Activated naive CD4-positive, alpha-beta T cell treated with anti-CD3 and anti-CD28 coated beads, Interleukin-2, amount 50 U/mL, for 72 hours (primary cell): ENCODE measurements around the gene RASD1. TPM values are rescaled to one million over a fixed set of nuclear protein-coding genes. Genes with fewer than 3 reads are reported as not detected.
A peak's percentile ranks its signal among the peaks of the same experiment; 100 is the strongest.

Experiments
- ATAC-seq, 2 donors: fragments of 150-1000 bp; cut with Tn5 transposase; 2 replicates each; pipeline ENCODE4 v1.10.0; 2021; ENCODE audit warnings: mild to moderate bottlenecking in 2 of 2, moderate library complexity in 2 of 2
- DNase-seq, 2 donors: peaks; one replicate each; pipeline ENCODE4 v3.0.0; 2021 to 2022; ENCODE audit warnings: low spot score in 2 of 2
- H3K27ac Mint-ChIP-seq, 2 donors: one replicate each; pipeline ENCODE4 v1.8.0; 2022; ENCODE audit warnings: mild to moderate bottlenecking in 2 of 2, mixed read lengths in 2 of 2
- H3K36me3 Mint-ChIP-seq, 2 donors: one replicate each; pipeline ENCODE4 v1.8.0; 2022; ENCODE audit warnings: mixed read lengths in 2 of 2
- H3K9me3 Mint-ChIP-seq, 2 donors: one replicate each; pipeline ENCODE4 v1.8.0; 2022; ENCODE audit warnings: mixed read lengths in 2 of 2
- total RNA-seq, 2 donors: library from RNA; stranded (reverse); gene quantifications; one replicate each; pipeline ENCODE4 v1.2.3, GENCODE V29; 2022

Gene RASD1
- total RNA-seq, result 1 to 10 TPM in 1 of 2 donors, under 1 TPM in 1; 0.71 to 1.2 TPM

GRCh38 chr17:17496189-17497064 lies at the start of gene RASD1:
RASD1 (minus strand) TSS chr17:17496395; CDS start chr17:17496181, 214 bp downstream.
- H3K27ac Mint-ChIP-seq, result no peak within 1 kb of the TSS
- H3K36me3 Mint-ChIP-seq, result peaks cover 6 to 11% of the 10 kb centered on the region in 2 donors
- DNase-seq (peak; percentile 84 to 88), ATAC-seq (peak; percentile 87 to 90)
- H3K9me3 Mint-ChIP-seq, result no peaks in the 10 kb centered on the region

- H3K9me3 Mint-ChIP-seq, result no peaks in the 10 kb centered on the region
- ATAC-seq, result no peak
- H3K36me3 Mint-ChIP-seq, result no peaks in the 10 kb centered on the region
- peak overlapping the region in 1 of 2 donors; percentile 67 for H3K27ac Mint-ChIP-seq
- no peak for DNase-seq
Observed at GRCh38 chr17:17545984-17546383, 49.8 kb upstream of the RASD1 start.

GRCh38 chr17:17545031-17545820 lies 49.0 kb upstream of the RASD1 start:
- Mint-ChIP-seq H3K36me3 (no peaks in the 10 kb centered on the region), H3K9me3 (no peaks in the 10 kb centered on the region), H3K27ac (no peak overlapping the region)
- DNase-seq, result no peak
- ATAC-seq, result no peak

- H3K27ac Mint-ChIP-seq, result no peak overlapping the region
- DNase-seq (no peak), ATAC-seq (no peak)
- H3K9me3 Mint-ChIP-seq, result no peaks in the 10 kb centered on the region
- no peaks in the 10 kb centered on the region for H3K36me3 Mint-ChIP-seq
Observed at GRCh38 chr17:17542906-17543635, 46.9 kb upstream of the RASD1 start.

- no peaks in the 10 kb centered on the region for H3K36me3 Mint-ChIP-seq
- no peak for ATAC-seq
- no peaks in the 10 kb centered on the region for H3K9me3 Mint-ChIP-seq
- H3K27ac Mint-ChIP-seq, result no peak overlapping the region
- no peak for DNase-seq
Observed at GRCh38 chr17:17541640-17542001, 45.4 kb upstream of the RASD1 start.

GRCh38 chr17:17540935-17541639 lies 44.9 kb upstream of the RASD1 start:
- no peak for ATAC-seq
- H3K36me3 Mint-ChIP-seq, result no peaks in the 10 kb centered on the region
- peak overlapping the region in 1 of 2 donors; percentile 77 for H3K27ac Mint-ChIP-seq
- H3K9me3 Mint-ChIP-seq, result no peaks in the 10 kb centered on the region
- no peak for DNase-seq

- no peak for ATAC-seq
- H3K36me3 Mint-ChIP-seq, result no peaks in the 10 kb centered on the region
Observed at GRCh38 chr17:17540278-17540906, 44.2 kb upstream of the RASD1 start.

GRCh38 chr17:17539591-17539990 lies 43.4 kb upstream of the RASD1 start:
- H3K27ac Mint-ChIP-seq, result peak overlapping the region in 1 of 2 donors; percentile 2

More at GRCh38 chr17:17540278-17540906, 44.2 kb upstream of the RASD1 start:
- no peaks in the 10 kb centered on the region for H3K9me3 Mint-ChIP-seq
- no peak for DNase-seq
- peak overlapping the region in 1 of 2 donors; percentile 77 for H3K27ac Mint-ChIP-seq

GRCh38 chr17:17538417-17539391 lies 42.5 kb upstream of the RASD1 start:
- H3K9me3 Mint-ChIP-seq, result no peaks in the 10 kb centered on the region
- no peak for ATAC-seq
- H3K36me3 Mint-ChIP-seq, result no peaks in the 10 kb centered on the region
- DNase-seq, result no peak
- peak overlapping the region in 1 of 2 donors; percentile 2 for H3K27ac Mint-ChIP-seq

More at GRCh38 chr17:17539591-17539990, 43.4 kb upstream of the RASD1 start:
- DNase-seq (no peak), ATAC-seq (no peak)
- H3K9me3 Mint-ChIP-seq, result no peaks in the 10 kb centered on the region
- H3K36me3 Mint-ChIP-seq, result no peaks in the 10 kb centered on the region

GRCh38 chr17:17537311-17538099 lies 41.3 kb upstream of the RASD1 start:
- no peak for DNase-seq
- no peak for ATAC-seq
- Mint-ChIP-seq H3K36me3 (no peaks in the 10 kb centered on the region), H3K9me3 (no peaks in the 10 kb centered on the region), H3K27ac (peak overlapping the region in 1 of 2 donors; percentile 48)

- no peak overlapping the region for H3K27ac Mint-ChIP-seq
- no peaks in the 10 kb centered on the region for H3K36me3 Mint-ChIP-seq
- no peaks in the 10 kb centered on the region for H3K9me3 Mint-ChIP-seq
- no peak for ATAC-seq
- DNase-seq, result no peak
Observed at GRCh38 chr17:17536702-17537101, 40.5 kb upstream of the RASD1 start.

- DNase-seq, result no peak
- ATAC-seq, result no peak
- Mint-ChIP-seq H3K9me3 (no peaks in the 10 kb centered on the region), H3K36me3 (no peaks in the 10 kb centered on the region), H3K27ac (peak overlapping the region in 1 of 2 donors; percentile 44)
Observed at GRCh38 chr17:17535957-17536356, 39.8 kb upstream of the RASD1 start.

GRCh38 chr17:17533901-17534441 lies 37.8 kb upstream of the RASD1 start:
- Mint-ChIP-seq H3K9me3 (no peaks in the 10 kb centered on the region), H3K27ac (no peak overlapping the region), H3K36me3 (no peaks in the 10 kb centered on the region)
- ATAC-seq (no peak), DNase-seq (no peak)

GRCh38 chr17:17532991-17533390 lies 36.8 kb upstream of the RASD1 start:
- no peaks in the 10 kb centered on the region for H3K36me3 Mint-ChIP-seq
- H3K27ac Mint-ChIP-seq, result no peak overlapping the region
- ATAC-seq (no peak), DNase-seq (no peak)
- H3K9me3 Mint-ChIP-seq, result no peaks in the 10 kb centered on the region
